Pancreas (tissue), 10 donors: Measurements from ENCODE around the gene KRTAP10-6. TPM values are rescaled to one million over a fixed set of nuclear protein-coding genes. Genes with fewer than 3 reads are reported as not detected.

Experiments used
- ATAC-seq, 4 donors: fragments of 200-7000 bp; cut with Tn5 transposase; one replicate each; pipeline versions ENCODE4 v1.8.0 to v1.9.1; 2020; ENCODE audit warnings: mild to moderate bottlenecking in 4 of 4, moderate library complexity in 4 of 4
- DNase-seq, 6 donors: peaks; one replicate each; pipeline ENCODE4 v3.0.0-alpha.2; 2020
- FAIRE-seq: peaks from 2 replicates; lab custom pipeline; 2012; peaks lifted over from hg19 to GRCh38; lab: Jason Lieb, UNC
- H3K27ac ChIP-seq, 4 donors: fragments of 200-600 bp; sonication (generic); 1 replicate in 3 of 4; 2 replicates in 1 of 4; pipeline versions ENCODE4 v1.5.0 to v1.8.0; 2020
- H3K27me3 ChIP-seq, 4 donors: fragments of 200-600 bp; one replicate each; pipeline ENCODE4 v1.8.0; 2021
- H3K36me3 ChIP-seq, 3 donors: fragments of 200-600 bp; sonication (generic) in 1 of 3; one replicate each; pipeline versions ENCODE4 v1.5.0 to v1.8.0; 2020 to 2021
- H3K4me1 ChIP-seq, 3 donors: fragments of 200-600 bp; one replicate each; pipeline ENCODE4 v1.8.0; 2021
- H3K4me3 ChIP-seq, 4 donors: fragments of 200-600 bp; sonication (generic) in 2 of 4; one replicate each; pipeline versions ENCODE4 v1.5.0 to v1.8.0; 2020 to 2021
- H3K9me3 ChIP-seq, 4 donors: fragments of 200-600 bp; one replicate each; pipeline ENCODE4 v1.8.0; 2021
- CTCF ChIP-seq, 4 donors: fragments of 200-600 bp; sonication (generic) in 3 of 4; IDR thresholded peaks; one replicate each; pipeline versions ENCODE4 v1.5.0 to v1.8.0; 2021; ENCODE audit warnings: antibody characterized with exemption in 4 of 4
- WGBS, 2 donors: extraction: QIAGEN DNeasy Blood & Tissue Kit; methylation state at CpG; one replicate each; pipeline ENCODE4 v1.1.7; 2013; 5-methylcytosine and 5-hydroxymethylcytosine counted together
- intact Hi-C, 3 donors: fragments of 100-400 bp; cut with DNase I; formaldehyde crosslinking; loops; one replicate each; pipeline versions ENCODE4 v1.11.1 to v1.14.2; 2022
- polyA plus RNA-seq, 2 donors: library from polyadenylated mRNA; stranded (reverse); fragments of 200-250 nt; gene quantifications; one replicate each; pipeline ENCODE4 v1.2.3, GENCODE V29; 2013
- total RNA-seq, 6 donors: library from RNA; stranded (reverse); fragmentation: NEBNext Ultra II Directional in 4 of 6; extraction: Animal tissue kit (Norgen Biotek cat#: 25700) in 4 of 6; gene quantifications; one replicate each; pipeline versions ENCODE4 v1.2.1 to v1.2.4, GENCODE V29; 2021 to 2023
- donor health status: healthy with polysubstance abuse.
- donor health status: DM: no; HTN: no; CAD: no; lungs with moderate emphysema.
- donor health status: DM: no; HTN: no; CAD: no.
- donor health status: control.
- donor health status: control.
- donor health status: Bipolar disorder and iron deficiency.
- donor health status: DM: yes; HTN: yes; CAD: no.
- donor health status: DM: no; HTN: no; CAD: no.
- donor health status: DM: no; HTN: no; CAD: no.
- donor health status: DM: yes; HTN: yes; CAD: no.

KRTAP10-6 gene
- total and polyA plus RNA-seq, 8 donors, result not detected

- no peak for TF ChIP-seq CTCF (IDR thresholded peaks at IDR 0.05)
- intact Hi-C loops, result no loop called here
- DNase-seq, result no peak
- Histone ChIP-seq H3K27me3 (no peaks in the 10 kb centered on the region), H3K36me3 (no peaks in the 10 kb centered on the region), H3K4me3 (no peak within 1 kb of the TSS), H3K9me3 (no peaks in the 10 kb centered on the region), H3K4me1 (no peaks in the 10 kb centered on the region), H3K27ac (no peak within 1 kb of the TSS)
- no peak for ATAC-seq
- no peak for FAIRE-seq
- WGBS, 2 donors, result 31 to 34% methylated on average over 18 to 21 of the region's 21 CpGs
Observed at GRCh38 chr21:44637018-44637850, 44.9 kb upstream of the KRTAP10-6 start, which contains the start of gene KRTAP10-10. Gene KRTAP10-10 (plus strand): TSS chr21:44637356. CDS start chr21:44637418, 62 bp downstream.

DNA sequence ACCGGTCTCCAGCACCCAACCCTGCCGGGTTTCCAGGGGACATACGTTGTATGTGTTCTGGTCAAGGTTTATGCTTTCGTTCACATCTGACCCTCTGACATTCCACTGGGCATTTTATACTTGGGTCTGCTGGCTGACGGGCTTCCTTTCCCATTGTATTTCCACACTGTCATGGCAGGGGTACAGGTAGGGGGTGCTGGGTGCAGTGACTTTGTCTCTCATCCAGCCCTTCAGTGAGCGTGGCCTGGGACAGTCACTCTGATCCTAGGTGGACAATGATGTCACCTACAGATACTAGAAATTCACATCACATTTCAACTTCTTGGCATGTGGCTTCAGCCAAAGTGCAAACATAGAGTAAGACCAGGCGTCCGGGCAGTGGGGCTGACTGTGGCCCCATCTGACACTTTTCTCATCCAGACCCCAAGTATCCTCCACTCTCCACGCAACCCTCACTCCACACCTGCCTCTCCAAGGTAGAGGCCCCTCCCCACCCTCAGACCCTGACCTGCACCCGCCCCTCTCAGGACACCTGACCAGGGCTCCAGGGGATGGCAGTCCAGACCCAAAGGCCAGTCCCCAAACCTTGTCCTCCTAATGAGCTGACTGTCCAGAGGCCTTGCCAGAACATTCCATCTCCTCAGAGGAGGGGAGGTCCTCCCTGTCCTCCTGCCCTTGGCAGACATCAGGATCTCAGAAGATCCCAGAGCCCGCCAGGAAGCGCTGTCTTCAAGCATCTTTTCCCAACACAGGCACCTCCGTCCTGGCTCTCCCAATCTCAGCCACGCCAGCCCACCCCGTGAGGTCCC is 44.1 kb upstream of the KRTAP10-6 start:
- Histone ChIP-seq H3K4me1 (no peaks in the 10 kb centered on the region), H3K36me3 (no peaks in the 10 kb centered on the region), H3K9me3 (no peaks in the 10 kb centered on the region), H3K4me3 (no peak overlapping the region), H3K27me3 (no peaks in the 10 kb centered on the region), H3K27ac (no peak overlapping the region)
- ATAC-seq (no peak), DNase-seq (no peak), FAIRE-seq (no peak)
- no peak for TF ChIP-seq CTCF (IDR thresholded peaks at IDR 0.05)
- intact Hi-C loops, result no loop called here
- 56 to 71% methylated on average over 15 of the region's 15 CpGs for WGBS, 2 donors

- DNase-seq (no peak), ATAC-seq (no peak), FAIRE-seq (no peak)
- H3K27me3 ChIP-seq, result no peaks in the 10 kb centered on the region
- 57 to 80% methylated on average over 1 of the region's 1 CpG for WGBS, 2 donors
- no peaks in the 10 kb centered on the region for H3K4me1 ChIP-seq
- intact Hi-C loops, result no loop called here
- H3K27ac ChIP-seq, result no peak overlapping the region
- no peaks in the 10 kb centered on the region for H3K9me3 ChIP-seq
- no peak overlapping the region for H3K4me3 ChIP-seq
- no peak for TF ChIP-seq CTCF (IDR thresholded peaks at IDR 0.05)
- H3K36me3 ChIP-seq, result no peaks in the 10 kb centered on the region
Observed at GRCh38 chr21:44632067-44632466, 39.8 kb upstream of the KRTAP10-6 start.

- Histone ChIP-seq H3K9me3 (no peaks in the 10 kb centered on the region), H3K4me3 (no peak overlapping the region), H3K27ac (no peak overlapping the region), H3K4me1 (no peaks in the 10 kb centered on the region), H3K36me3 (no peaks in the 10 kb centered on the region), H3K27me3 (no peaks in the 10 kb centered on the region)
- ATAC-seq, result no peak
- no peak for DNase-seq
- no peak for FAIRE-seq
- 77 to 80% methylated on average over 2 of the region's 2 CpGs for WGBS, 2 donors
- intact Hi-C loops, result no loop called here
- no peak for TF ChIP-seq CTCF (IDR thresholded peaks at IDR 0.05)
Observed at GRCh38 chr21:44630440-44630839, 38.1 kb upstream of the KRTAP10-6 start.
